ENCODE data around the gene PHLDA3.

DNA sequence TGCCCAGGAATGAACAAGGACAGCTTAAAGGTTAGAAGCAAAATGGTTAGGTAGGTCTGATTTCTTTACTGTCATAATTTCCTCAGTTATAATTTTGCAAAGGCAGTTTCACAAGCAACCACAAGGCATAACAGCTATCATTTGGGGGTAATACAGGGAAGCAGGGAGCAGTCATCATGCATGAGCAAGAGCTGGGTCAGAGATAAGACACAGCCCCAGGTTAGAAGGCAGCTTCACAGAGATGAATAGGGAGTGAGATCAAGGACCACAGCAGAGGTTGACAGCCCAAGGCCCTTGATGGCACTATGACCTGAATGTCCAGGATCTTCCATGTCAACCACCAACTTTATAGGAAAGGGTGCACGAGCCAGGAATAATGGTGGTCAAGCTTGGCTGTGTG, 46.9 kb upstream of the PHLDA3 start:
- TF ChIP-seq, protein P1, sequence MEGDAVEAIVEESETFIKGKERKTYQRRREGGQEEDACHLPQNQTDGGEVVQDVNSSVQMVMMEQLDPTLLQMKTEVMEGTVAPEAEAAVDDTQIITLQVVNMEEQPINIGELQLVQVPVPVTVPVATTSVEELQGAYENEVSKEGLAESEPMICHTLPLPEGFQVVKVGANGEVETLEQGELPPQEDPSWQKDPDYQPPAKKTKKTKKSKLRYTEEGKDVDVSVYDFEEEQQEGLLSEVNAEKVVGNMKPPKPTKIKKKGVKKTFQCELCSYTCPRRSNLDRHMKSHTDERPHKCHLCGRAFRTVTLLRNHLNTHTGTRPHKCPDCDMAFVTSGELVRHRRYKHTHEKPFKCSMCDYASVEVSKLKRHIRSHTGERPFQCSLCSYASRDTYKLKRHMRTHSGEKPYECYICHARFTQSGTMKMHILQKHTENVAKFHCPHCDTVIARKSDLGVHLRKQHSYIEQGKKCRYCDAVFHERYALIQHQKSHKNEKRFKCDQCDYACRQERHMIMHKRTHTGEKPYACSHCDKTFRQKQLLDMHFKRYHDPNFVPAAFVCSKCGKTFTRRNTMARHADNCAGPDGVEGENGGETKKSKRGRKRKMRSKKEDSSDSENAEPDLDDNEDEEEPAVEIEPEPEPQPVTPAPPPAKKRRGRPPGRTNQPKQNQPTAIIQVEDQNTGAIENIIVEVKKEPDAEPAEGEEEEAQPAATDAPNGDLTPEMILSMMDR (IDR thresholded peaks at IDR 0.05) = no peak
- no peak for TF ChIP-seq POLR2A (IDR thresholded peaks at IDR 0.05)
